H9 (cell line): Measurements from ENCODE around the gene CA12. TPM values are rescaled to one million over a fixed set of nuclear protein-coding genes. Genes with fewer than 3 reads are reported as not detected.

ENCODE experiments used
- DNase-seq: peaks from one replicate; pipeline ENCODE4 v3.0.0-alpha.2; 2017
- H2AFZ ChIP-seq: one replicate; pipeline ENCODE4 v1.6.1; 2013; ENCODE audit warnings: mild to moderate bottlenecking, low read length, control low read depth, moderate library complexity
- H2AK5ac ChIP-seq: 2 replicates; pipeline ENCODE4 v1.6.1; 2013; ENCODE audit warnings: low read length, control low read depth, mixed read lengths; ENCODE audit not compliant: insufficient read length
- H2BK120ac ChIP-seq: one replicate; pipeline ENCODE4 v1.6.1; 2013; ENCODE audit warnings: low read depth, mild to moderate bottlenecking, low read length, control low read depth, inconsistent platforms; ENCODE audit not compliant: poor library complexity, severe bottlenecking
- H2BK12ac ChIP-seq: 2 replicates; pipeline ENCODE4 v1.6.1; 2013; ENCODE audit warnings: low read length, control low read depth, mixed read lengths, low read depth; ENCODE audit not compliant: insufficient read length
- H2BK15ac ChIP-seq: 2 replicates; pipeline ENCODE4 v1.6.1; 2013; ENCODE audit warnings: low read depth, low read length, control low read depth
- H2BK20ac ChIP-seq: one replicate; pipeline ENCODE4 v1.6.1; 2013; ENCODE audit warnings: low read depth, mild to moderate bottlenecking, low read length, control low read depth, inconsistent platforms; ENCODE audit not compliant: poor library complexity, severe bottlenecking
- H2BK5ac ChIP-seq: 2 replicates; pipeline ENCODE4 v1.6.1; 2013; ENCODE audit warnings: low read length, control low read depth, mixed read lengths; ENCODE audit not compliant: insufficient read length
- H3K14ac ChIP-seq: 2 replicates; pipeline ENCODE4 v1.6.1; 2013; ENCODE audit warnings: low read length, control low read depth; ENCODE audit not compliant: insufficient read depth
- H3K18ac ChIP-seq: 2 replicates; pipeline ENCODE4 v1.6.1; 2013; ENCODE audit warnings: low read depth, mild to moderate bottlenecking, mixed read lengths, low read length, control low read depth; ENCODE audit not compliant: insufficient read length
- H3K23ac ChIP-seq: 2 replicates; pipeline ENCODE4 v1.6.1; 2013; ENCODE audit warnings: low read length, control low read depth, mixed read lengths, low read depth; ENCODE audit not compliant: insufficient read length
- H3K23me2 ChIP-seq: 2 replicates; pipeline ENCODE4 v1.6.1; 2013; ENCODE audit warnings: low read depth, mild to moderate bottlenecking, mixed read lengths, low read length, control low read depth; ENCODE audit not compliant: insufficient read length, poor library complexity, severe bottlenecking
- H3K27ac ChIP-seq: 2 replicates; pipeline ENCODE4 v1.5.1; 2013; ENCODE audit warnings: low read length, control low read depth, mixed read lengths, low read depth; ENCODE audit not compliant: insufficient read length
- H3K27me3 ChIP-seq: 2 replicates; pipeline ENCODE4 v1.6.1; 2013; ENCODE audit warnings: low read length, control low read depth, inconsistent platforms; ENCODE audit not compliant: insufficient read depth
- H3K4ac ChIP-seq: 2 replicates; pipeline ENCODE4 v1.6.1; 2013; ENCODE audit warnings: low read depth, mild to moderate bottlenecking, control low read depth, inconsistent platforms, low read length, moderate library complexity
- H3K4me1 ChIP-seq: 2 replicates; pipeline ENCODE4 v1.6.1; 2013; ENCODE audit warnings: low read length, control low read depth, inconsistent platforms; ENCODE audit not compliant: insufficient read depth
- H3K4me2 ChIP-seq: 2 replicates; pipeline ENCODE4 v1.6.1; 2013; ENCODE audit warnings: low read length, control low read depth, mixed read lengths; ENCODE audit not compliant: insufficient read length, insufficient read depth
- H3K56ac ChIP-seq: 2 replicates; pipeline ENCODE4 v1.6.1; 2013; ENCODE audit warnings: low read depth, mild to moderate bottlenecking, mixed read lengths, low read length, control low read depth; ENCODE audit not compliant: insufficient read length
- H3K79me1 ChIP-seq: 2 replicates; pipeline ENCODE4 v1.6.1; 2013; ENCODE audit warnings: low read depth, mild to moderate bottlenecking, moderate library complexity, low read length, control low read depth, inconsistent platforms; ENCODE audit not compliant: insufficient read depth, poor library complexity, severe bottlenecking
- H3K79me2 ChIP-seq: 2 replicates; pipeline ENCODE4 v1.6.1; 2013; ENCODE audit warnings: low read length, control low read depth, inconsistent platforms; ENCODE audit not compliant: insufficient read depth
- H3K9ac ChIP-seq: 2 replicates; pipeline ENCODE4 v1.6.1; 2013; ENCODE audit warnings: low read length, control low read depth, mixed read lengths; ENCODE audit not compliant: insufficient read length; ENCODE audit errors: extremely low read depth
- H3K9me3 ChIP-seq: one replicate; pipeline ENCODE4 v1.6.1; 2013; ENCODE audit warnings: low read depth, low read length, inconsistent platforms; ENCODE audit not compliant: control insufficient read depth
- H3T11ph ChIP-seq: one replicate; pipeline ENCODE4 v1.6.1; 2013; ENCODE audit warnings: mild to moderate bottlenecking, low read length, control low read depth, inconsistent platforms
- H4K20me1 ChIP-seq: one replicate; pipeline ENCODE4 v1.6.1; 2013; ENCODE audit not compliant: control insufficient read depth, insufficient read length, insufficient read depth
- H4K5ac ChIP-seq: 2 replicates; pipeline ENCODE4 v1.6.1; 2013; ENCODE audit warnings: low read depth, mild to moderate bottlenecking, mixed read lengths, low read length, control low read depth; ENCODE audit not compliant: insufficient read length
- H4K8ac ChIP-seq: replicated peaks from 2 replicates; pipeline ENCODE4 v1.6.1; 2013; ENCODE audit warnings: low read length, control low read depth, mixed read lengths, low read depth; ENCODE audit not compliant: insufficient read length
- H4K91ac ChIP-seq: 2 replicates; pipeline ENCODE4 v1.6.1; 2013; ENCODE audit warnings: low read depth, mild to moderate bottlenecking, moderate library complexity, mixed read lengths, low read length, control low read depth; ENCODE audit not compliant: insufficient read length
- H3K27ac Mint-ChIP-seq, 3 experiments: 2 replicates in 2 of 3; 3 replicates in 1 of 3; pipeline ENCODE4 v1.8.0; 2020 to 2021; ENCODE audit warnings: mixed read lengths in 3 of 3, mild to moderate bottlenecking in 1 of 3, moderate library complexity in 1 of 3
- H3K27me3 Mint-ChIP-seq: 2 replicates; pipeline ENCODE4 v1.8.0; 2021; ENCODE audit warnings: low read depth, mild to moderate bottlenecking, moderate library complexity, mixed read lengths
- H3K36me3 Mint-ChIP-seq, 3 experiments: 2 replicates in 2 of 3; 3 replicates in 1 of 3; pipeline ENCODE4 v1.8.0; 2020 to 2021; ENCODE audit warnings: low read depth in 3 of 3, mixed read lengths in 3 of 3; ENCODE audit not compliant: insufficient read depth in 1 of 3
- H3K4me1 Mint-ChIP-seq, 2 experiments: 2 replicates each; pipeline ENCODE4 v1.8.0; 2020; ENCODE audit warnings: mixed read lengths in 2 of 2
- H3K4me3 Mint-ChIP-seq, 2 experiments: 2 replicates in 1 of 2; 3 replicates in 1 of 2; pipeline ENCODE4 v1.8.0; 2020 to 2021; ENCODE audit warnings: mild to moderate bottlenecking in 2 of 2, mixed read lengths in 2 of 2, moderate library complexity in 1 of 2
- H3K9me3 Mint-ChIP-seq, 2 experiments: 2 replicates in 1 of 2; 3 replicates in 1 of 2; pipeline ENCODE4 v1.8.0; 2020; ENCODE audit warnings: mild to moderate bottlenecking in 2 of 2, mixed read lengths in 2 of 2, moderate library complexity in 1 of 2
- CTCF ChIP-seq: fragments of 200-600 bp; sonication (generic); conservative IDR thresholded peaks from 3 replicates; pipeline ENCODE4 v1.8.0; 2021; ENCODE audit warnings: antibody characterized with exemption, mild to moderate bottlenecking
- WGBS: extraction: QIAGEN DNeasy Blood & Tissue Kit; methylation state at CpG from one replicate; pipeline ENCODE4 v1.1.7; 2013; ENCODE audit warnings: missing lambda C conversion rate, low lambda C conversion rate, mixed read lengths; ENCODE audit not compliant: insufficient read length; ENCODE audit errors: extremely low coverage; 5-methylcytosine and 5-hydroxymethylcytosine counted together
- total RNA-seq: library from RNA; stranded (reverse); gene quantifications from 2 replicates; pipeline ENCODE4 v1.2.1, GENCODE V29; 2021

CA12 gene
- total RNA-seq, 1 experiment from 2014 or later = 0.68 TPM

- Histone ChIP-seq H3K27me3 (no peaks in the 10 kb centered on the region), H3K4ac (no peak overlapping the region), H3K23me2 (no peaks in the 10 kb centered on the region), H2BK5ac (no peak overlapping the region), H3K18ac (no peak overlapping the region), H3T11ph (no peak overlapping the region), H3K9me3 (no peaks in the 10 kb centered on the region), H4K91ac (no peak overlapping the region), H2AK5ac (no peak overlapping the region), H3K4me2 (no peak overlapping the region), H4K8ac (no peak overlapping the region), H4K5ac (no peak overlapping the region), H2AFZ (no peak overlapping the region), H3K14ac (no peak overlapping the region), H2BK20ac (no peak overlapping the region), H3K27ac (no peak overlapping the region), H2BK12ac (no peak overlapping the region), H3K9ac (no peak overlapping the region), H2BK15ac (no peak overlapping the region), H3K79me2 (no peaks in the 10 kb centered on the region), H3K23ac (no peak overlapping the region), H3K79me1 (no peaks in the 10 kb centered on the region), H4K20me1 (no peaks in the 10 kb centered on the region), H3K56ac (no peak overlapping the region), H2BK120ac (no peak overlapping the region), H3K4me1 (peaks cover 2% of the 10 kb centered on the region; the same call in 1 of the 2 replicates)
- Mint-ChIP-seq H3K27ac (no peak overlapping the region), H3K4me1 (peaks cover 4 to 13% of the 10 kb centered on the region in 2 experiments), H3K4me3 (no peak overlapping the region), H3K9me3 (peaks cover 14 to 16% of the 10 kb centered on the region in 2 experiments), H3K36me3 (peaks cover 1 to 16% (median 4%) of the 10 kb centered on the region in 3 experiments; a peak in 5 of 7 replicates), H3K27me3 (peaks cover 3% of the 10 kb centered on the region; the same call in 1 of the 2 replicates)
- no peak for DNase-seq
- no peak for TF ChIP-seq CTCF
- no CpG with 5 or more reads among the region's 10 CpGs for WGBS
These were observed 41.4 kb upstream of the CA12 start for GRCh38 chr15:63422891-63423590.
